ENCODE data around the gene CMC2.
A peak's percentile ranks its signal among the peaks of the same experiment; 100 is the strongest.

CMC2 gene

GRCh38 chr16:81029930-81030604 is 23.4 kb upstream of the CMC2 start:
- Histone ChIP-seq H3K9ac (ENCODE audit: low read length in 5 of 5) (no peak overlapping the region), H3K4me3 (ENCODE audit: low read depth in 1 of 5, low read length in 5 of 5) (no peak overlapping the region), H3K27ac (ENCODE audit: low read depth, low read length) (no peak overlapping the region), H3K27me3 (ENCODE audit: control insufficient read depth in 5 of 5, insufficient read depth in 4 of 5, low read length in 5 of 5) (no peaks in the 10 kb centered on the region), H3K4me1 (ENCODE audit: control insufficient read depth in 5 of 5, insufficient read depth in 5 of 5, low read length in 5 of 5) (no peaks in the 10 kb centered on the region), H3K9me3 (ENCODE audit: control insufficient read depth in 5 of 5, low read length in 5 of 5) (no peaks in the 10 kb centered on the region), H3K36me3 (ENCODE audit: control insufficient read depth in 5 of 5, insufficient read depth in 5 of 5, low read length in 5 of 5) (peaks cover 0 to 8% (median 3%) of the 10 kb centered on the region in 5 donors)

- H3K27me3 ChIP-seq (ENCODE audit: control insufficient read depth in 5 of 5, insufficient read depth in 4 of 5, low read length in 5 of 5) = no peaks in the 10 kb centered on the region
- peaks cover 0 to 15% (median 3%) of the 10 kb centered on the region in 5 donors for H3K36me3 ChIP-seq (ENCODE audit: control insufficient read depth in 5 of 5, insufficient read depth in 5 of 5, low read length in 5 of 5)
- H3K9ac ChIP-seq (ENCODE audit: low read length in 5 of 5) = no peak overlapping the region
- no peaks in the 10 kb centered on the region for H3K9me3 ChIP-seq (ENCODE audit: control insufficient read depth in 5 of 5, low read length in 5 of 5)
- no peak overlapping the region for H3K4me3 ChIP-seq (ENCODE audit: low read depth in 1 of 5, low read length in 5 of 5)
- H3K4me1 ChIP-seq (ENCODE audit: control insufficient read depth in 5 of 5, insufficient read depth in 5 of 5, low read length in 5 of 5) = no peaks in the 10 kb centered on the region
- H3K27ac ChIP-seq (ENCODE audit: low read depth, low read length) = no peak overlapping the region
Measured at GRCh38 chr16:81026429-81026828, 19.7 kb upstream of the CMC2 start.

- Histone ChIP-seq H3K4me1 (ENCODE audit: control insufficient read depth in 5 of 5, insufficient read depth in 5 of 5, low read length in 5 of 5) (no peaks in the 10 kb centered on the region), H3K4me3 (ENCODE audit: low read depth in 1 of 5, low read length in 5 of 5) (no peak overlapping the region), H3K9ac (ENCODE audit: low read length in 5 of 5) (no peak overlapping the region), H3K9me3 (ENCODE audit: control insufficient read depth in 5 of 5, low read length in 5 of 5) (no peaks in the 10 kb centered on the region), H3K36me3 (ENCODE audit: control insufficient read depth in 5 of 5, insufficient read depth in 5 of 5, low read length in 5 of 5) (peaks cover 4 to 28% (median 17%) of the 10 kb centered on the region in 5 donors), H3K27me3 (ENCODE audit: control insufficient read depth in 5 of 5, insufficient read depth in 4 of 5, low read length in 5 of 5) (no peaks in the 10 kb centered on the region), H3K27ac (ENCODE audit: low read depth, low read length) (no peak overlapping the region)
Measured at GRCh38 chr16:81018496-81018895, 11.8 kb upstream of the CMC2 start.

GRCh38 chr16:81014672-81015071 is 8.0 kb upstream of the CMC2 start:
- H3K9ac ChIP-seq (ENCODE audit: low read length in 5 of 5) = no peak overlapping the region
- peaks cover 3 to 17% (median 9%) of the 10 kb centered on the region in 5 donors for H3K36me3 ChIP-seq (ENCODE audit: control insufficient read depth in 5 of 5, insufficient read depth in 5 of 5, low read length in 5 of 5)
- no peaks in the 10 kb centered on the region for H3K9me3 ChIP-seq (ENCODE audit: control insufficient read depth in 5 of 5, low read length in 5 of 5)
- H3K4me3 ChIP-seq (ENCODE audit: low read depth in 1 of 5, low read length in 5 of 5) = no peak overlapping the region
- no peak overlapping the region for H3K27ac ChIP-seq (ENCODE audit: low read depth, low read length)
- no peaks in the 10 kb centered on the region for H3K4me1 ChIP-seq (ENCODE audit: control insufficient read depth in 5 of 5, insufficient read depth in 5 of 5, low read length in 5 of 5)
- no peaks in the 10 kb centered on the region for H3K27me3 ChIP-seq (ENCODE audit: control insufficient read depth in 5 of 5, insufficient read depth in 4 of 5, low read length in 5 of 5)

- Histone ChIP-seq H3K27me3 (ENCODE audit: control insufficient read depth in 5 of 5, insufficient read depth in 4 of 5, low read length in 5 of 5) (no peaks in the 10 kb centered on the region), H3K27ac (ENCODE audit: low read depth, low read length) (no peak overlapping the region), H3K9me3 (ENCODE audit: control insufficient read depth in 5 of 5, low read length in 5 of 5) (no peaks in the 10 kb centered on the region), H3K9ac (ENCODE audit: low read length in 5 of 5) (no peak overlapping the region), H3K4me3 (ENCODE audit: low read depth in 1 of 5, low read length in 5 of 5) (no peak overlapping the region), H3K4me1 (ENCODE audit: control insufficient read depth in 5 of 5, insufficient read depth in 5 of 5, low read length in 5 of 5) (peaks cover 0 to 4% (median 3%) of the 10 kb centered on the region in 5 donors), H3K36me3 (ENCODE audit: control insufficient read depth in 5 of 5, insufficient read depth in 5 of 5, low read length in 5 of 5) (peaks cover 2 to 17% (median 6%) of the 10 kb centered on the region in 5 donors)
Measured at GRCh38 chr16:81012974-81013373, 6.3 kb upstream of the CMC2 start.

GRCh38 chr16:81008505-81008789 is 1.8 kb upstream of the CMC2 start:
- H3K27ac ChIP-seq (ENCODE audit: low read depth, low read length) = no peak overlapping the region
- peak overlapping the region in 3 of 5 donors; percentile 73 to 93 (median 92) for H3K4me3 ChIP-seq (ENCODE audit: low read depth in 1 of 5, low read length in 5 of 5)
- H3K27me3 ChIP-seq (ENCODE audit: control insufficient read depth in 5 of 5, insufficient read depth in 4 of 5, low read length in 5 of 5) = no peaks in the 10 kb centered on the region
- peaks cover 0 to 5% (median 2%) of the 10 kb centered on the region in 5 donors for H3K36me3 ChIP-seq (ENCODE audit: control insufficient read depth in 5 of 5, insufficient read depth in 5 of 5, low read length in 5 of 5)
- no peaks in the 10 kb centered on the region for H3K9me3 ChIP-seq (ENCODE audit: control insufficient read depth in 5 of 5, low read length in 5 of 5)
- no peak overlapping the region for H3K9ac ChIP-seq (ENCODE audit: low read length in 5 of 5)
- peaks cover 3 to 37% (median 29%) of the 10 kb centered on the region in 5 donors for H3K4me1 ChIP-seq (ENCODE audit: control insufficient read depth in 5 of 5, insufficient read depth in 5 of 5, low read length in 5 of 5)

GRCh38 chr16:81006211-81006812 is 373 bp downstream of the CMC2 start:
- Histone ChIP-seq H3K36me3 (ENCODE audit: control insufficient read depth in 5 of 5, insufficient read depth in 5 of 5, low read length in 5 of 5) (no peaks in the 10 kb centered on the region), H3K9ac (ENCODE audit: low read length in 5 of 5) (peak overlapping the region; percentile 38 to 98 (median 96)), H3K27ac (ENCODE audit: low read depth, low read length) (peak overlapping the region; percentile 96), H3K4me3 (ENCODE audit: low read depth in 1 of 5, low read length in 5 of 5) (peak overlapping the region; percentile 73 to 99 (median 84)), H3K9me3 (ENCODE audit: control insufficient read depth in 5 of 5, low read length in 5 of 5) (no peaks in the 10 kb centered on the region), H3K4me1 (ENCODE audit: control insufficient read depth in 5 of 5, insufficient read depth in 5 of 5, low read length in 5 of 5) (peaks cover 3 to 40% (median 29%) of the 10 kb centered on the region in 5 donors), H3K27me3 (ENCODE audit: control insufficient read depth in 5 of 5, insufficient read depth in 4 of 5, low read length in 5 of 5) (no peaks in the 10 kb centered on the region)

- H3K36me3 ChIP-seq (ENCODE audit: control insufficient read depth in 5 of 5, insufficient read depth in 5 of 5, low read length in 5 of 5) = no peaks in the 10 kb centered on the region
- peak overlapping the region; percentile 96 for H3K27ac ChIP-seq (ENCODE audit: low read depth, low read length)
- H3K4me1 ChIP-seq (ENCODE audit: control insufficient read depth in 5 of 5, insufficient read depth in 5 of 5, low read length in 5 of 5) = peaks cover 3 to 40% (median 29%) of the 10 kb centered on the region in 5 donors
- no peaks in the 10 kb centered on the region for H3K27me3 ChIP-seq (ENCODE audit: control insufficient read depth in 5 of 5, insufficient read depth in 4 of 5, low read length in 5 of 5)
- peak overlapping the region; percentile 38 to 98 (median 96) for H3K9ac ChIP-seq (ENCODE audit: low read length in 5 of 5)
- no peaks in the 10 kb centered on the region for H3K9me3 ChIP-seq (ENCODE audit: control insufficient read depth in 5 of 5, low read length in 5 of 5)
- H3K4me3 ChIP-seq (ENCODE audit: low read depth in 1 of 5, low read length in 5 of 5) = peak overlapping the region; percentile 73 to 99 (median 84)
Measured at GRCh38 chr16:81005610-81006161, 999 bp downstream of the CMC2 start.

- Histone ChIP-seq H3K4me3 (ENCODE audit: low read depth in 1 of 5, low read length in 5 of 5) (peak overlapping the region in 3 of 5 donors; percentile 39 to 50 (median 47)), H3K9ac (ENCODE audit: low read length in 5 of 5) (peak overlapping the region in 3 of 5 donors; percentile 35 to 66 (median 48)), H3K27me3 (ENCODE audit: control insufficient read depth in 5 of 5, insufficient read depth in 4 of 5, low read length in 5 of 5) (no peaks in the 10 kb centered on the region), H3K36me3 (ENCODE audit: control insufficient read depth in 5 of 5, insufficient read depth in 5 of 5, low read length in 5 of 5) (no peaks in the 10 kb centered on the region), H3K4me1 (ENCODE audit: control insufficient read depth in 5 of 5, insufficient read depth in 5 of 5, low read length in 5 of 5) (peaks cover 3 to 40% (median 29%) of the 10 kb centered on the region in 5 donors), H3K9me3 (ENCODE audit: control insufficient read depth in 5 of 5, low read length in 5 of 5) (no peaks in the 10 kb centered on the region), H3K27ac (ENCODE audit: low read depth, low read length) (no peak overlapping the region)
Measured at GRCh38 chr16:81004646-81005353, 1.9 kb downstream of the CMC2 start.
